ENCODE measurements around the gene FBXO21. TPM values are rescaled to one million over a fixed set of nuclear protein-coding genes. Genes with fewer than 3 reads are reported as not detected.

Gene FBXO21
- total and polyA plus RNA-seq, 2 of the 4 experiments (the other 2 are of a cell fraction) = 43.6 to 56.6 TPM

- Histone ChIP-seq H2BK15ac (ENCODE audit: low read depth, low read length) (no peak overlapping the region), H4K8ac (ENCODE audit: low read depth in 2 of 2, low read length in 2 of 2) (no peak overlapping the region), H3K36me3 (ENCODE audit: control insufficient read depth, insufficient read depth, low read length) (peaks cover 46% of the 10 kb centered on the region), H2AK9ac (replicated peaks; ENCODE audit: low read depth, low read length, poor library complexity) (no peak overlapping the region), H2BK120ac (ENCODE audit: low read depth, low read length) (no peak overlapping the region), H3K56ac (ENCODE audit: extremely low read depth, insufficient read depth, low read length) (no peak overlapping the region), H3K4me1 (ENCODE audit: control insufficient read depth, insufficient read depth, low read length) (no peaks in the 10 kb centered on the region), H4K91ac (ENCODE audit: insufficient read depth, low read depth, low read length) (no peak overlapping the region), H3K14ac (replicated peaks; ENCODE audit: low read depth, low read length) (no peak overlapping the region), H2BK20ac (ENCODE audit: low read depth, low read length) (no peak overlapping the region), H3K9ac (ENCODE audit: low read depth, low read length) (no peak overlapping the region), H3K9me3 (ENCODE audit: control insufficient read depth, insufficient read depth, low read length) (no peaks in the 10 kb centered on the region), H2AFZ (replicated peaks; ENCODE audit: low read length, poor library complexity) (no peak overlapping the region), H4K5ac (ENCODE audit: low read depth, low read length) (no peak overlapping the region), H3K27me3 (ENCODE audit: control insufficient read depth, insufficient read depth, low read length) (no peaks in the 10 kb centered on the region), H3K9me1 (ENCODE audit: insufficient read depth, low read length) (no peaks in the 10 kb centered on the region), H3K23ac (ENCODE audit: low read depth, low read length) (no peak overlapping the region), H3K4me2 (ENCODE audit: low read depth, low read length) (no peak overlapping the region), H3K18ac (ENCODE audit: low read depth, low read length) (no peak overlapping the region), H3K79me1 (ENCODE audit: low read depth in 1 of 2, low read length in 2 of 2) (no peaks in the 10 kb centered on the region), H2BK5ac (ENCODE audit: low read depth, low read length, poor library complexity, severe bottlenecking) (no peak overlapping the region), H4K20me1 (ENCODE audit: insufficient read depth, low read length) (peaks cover 3% of the 10 kb centered on the region), H3K4ac (ENCODE audit: low read depth, low read length) (no peak overlapping the region), H3K27ac (ENCODE audit: insufficient read depth, low read length) (no peak overlapping the region), H3K4me3 (ENCODE audit: insufficient read depth, low read depth, low read length) (no peak overlapping the region), H2AK5ac (ENCODE audit: low read depth, low read length) (no peak overlapping the region)
- intact Hi-C loops (cut with micrococcal nuclease) = loop anchor here (5.0 to 10.0 kb wide), 2 partner anchors 126 to 448 kb away; no protein-coding TSS in a partner anchor
- ChIA-PET CTCF (no interaction called here), POLR2A (ENCODE audit: unreplicated experiment) (no interaction called here)
- DNase-seq (no peak), ATAC-seq (ENCODE audit: low read depth) (no peak)
- 93% methylated on average over 9 of the region's 27 CpGs; no CpG with 5 or more reads in 1 of the 2 experiments for WGBS, 2 experiments (ENCODE audit: extremely low coverage in 2 of 2, insufficient read length in 1 of 2)
- dilution Hi-C loops (cut with HindIII; ENCODE audit: low sequenced_read_pairs, unreplicated experiment) = no loop called here
- in situ Hi-C loops (cut with MboI; ENCODE audit: low sequenced_read_pairs) = no loop called here
- BruUV-seq (replicated peaks) = no TSS peak
- TF ChIP-seq ELK1 (IDR thresholded peaks at IDR 0.05; ENCODE audit: borderline replicate concordance, low read depth, low read length) = no peak
- no peak for TF ChIP-seq CHD1 (IDR thresholded peaks at IDR 0.05; ENCODE audit: low read depth, low read length)
- TF ChIP-seq MXI1 (IDR thresholded peaks at IDR 0.05; ENCODE audit: borderline replicate concordance, low read depth, low read length) = no peak
- TF ChIP-seq MAFK (IDR thresholded peaks at IDR 0.05; ENCODE audit: low read depth, low read length) = no peak
- TF ChIP-seq MAZ (IDR thresholded peaks at IDR 0.05; ENCODE audit: borderline replicate concordance, low read depth, low read length) = no peak
- no peak for TF ChIP-seq USF2 (IDR thresholded peaks at IDR 0.05; ENCODE audit: low read depth, low read length)
- no peak for TF ChIP-seq POLR2A (IDR thresholded peaks at IDR 0.05; ENCODE audit: low read depth, low read length)
- TF ChIP-seq FOS (IDR thresholded peaks at IDR 0.05; ENCODE audit: low read depth, low read length) = no peak
- no peak for TF ChIP-seq NFE2L2 (IDR thresholded peaks at IDR 0.05; ENCODE audit: low read depth, low read length)
- no peak for TF ChIP-seq RCOR1 (IDR thresholded peaks at IDR 0.05; ENCODE audit: insufficient replicate concordance, low read length)
- no peak for TF ChIP-seq RAD21 (IDR thresholded peaks at IDR 0.05; ENCODE audit: low read length)
- no peak for TF ChIP-seq BHLHE40 (IDR thresholded peaks at IDR 0.05; ENCODE audit: low read depth, low read length)
- TF ChIP-seq RFX5 (IDR thresholded peaks at IDR 0.05; ENCODE audit: low read depth, low read length) = no peak
- TF ChIP-seq CTCF (conservative IDR thresholded peaks at IDR 0.05; ENCODE audit: low read depth, low read length) = no peak
- TF ChIP-seq CEBPB (IDR thresholded peaks at IDR 0.05; ENCODE audit: low read depth, low read length) = no peak
Observed at GRCh38 chr12:117152793-117153775, 37.2 kb downstream of the FBXO21 start.
